Ishikawa (cell line): ENCODE results near the gene NBAS.

Source experiments
- CEBPB ChIP-seq: IDR thresholded peaks from 2 replicates; pipeline ENCODE4 v1.6.1; 2012
- CREB1 ChIP-seq: IDR thresholded peaks from 2 replicates; pipeline ENCODE4 v1.6.1; 2012; ENCODE audit warnings: low read depth
- EGR1 ChIP-seq: IDR thresholded peaks from 2 replicates; pipeline ENCODE4 v1.6.1; 2012
- EP300 ChIP-seq: IDR thresholded peaks from 2 replicates; pipeline ENCODE4 v1.6.1; 2012; ENCODE audit warnings: borderline replicate concordance
- FOXM1 ChIP-seq: IDR thresholded peaks from 2 replicates; pipeline ENCODE4 v1.6.1; 2012; ENCODE audit warnings: low read depth, borderline replicate concordance
- MAX ChIP-seq: IDR thresholded peaks from 2 replicates; pipeline ENCODE4 v1.6.1; 2012
- NFIC ChIP-seq: IDR thresholded peaks from 2 replicates; pipeline ENCODE4 v1.6.1; 2012
- RAD21 ChIP-seq: IDR thresholded peaks from 2 replicates; pipeline ENCODE4 v1.6.1; 2012; ENCODE audit warnings: low read depth
- REST ChIP-seq: IDR thresholded peaks from 2 replicates; pipeline ENCODE4 v1.6.1; 2012; ENCODE audit warnings: low read depth, mild to moderate bottlenecking
- TAF1 ChIP-seq: IDR thresholded peaks from 2 replicates; pipeline ENCODE4 v1.6.1; 2012; ENCODE audit warnings: low read depth, mild to moderate bottlenecking
- TCF12 ChIP-seq: IDR thresholded peaks from 2 replicates; pipeline ENCODE4 v1.6.1; 2012; ENCODE audit warnings: low read depth
- TEAD4 ChIP-seq: IDR thresholded peaks from 2 replicates; pipeline ENCODE4 v1.6.1; 2012
- USF1 ChIP-seq: IDR thresholded peaks from 2 replicates; pipeline ENCODE4 v1.6.1; 2012
- YY1 ChIP-seq: IDR thresholded peaks from 2 replicates; pipeline ENCODE4 v1.6.1; 2012; ENCODE audit warnings: low read depth
- ZBTB7A ChIP-seq: IDR thresholded peaks from 2 replicates; pipeline ENCODE4 v1.6.1; 2012; ENCODE audit warnings: low read depth

NBAS gene

GRCh38 chr2:15152382-15152781 is 408.8 kb downstream of the NBAS start:
- TF ChIP-seq RAD21 (no peak), TEAD4 (no peak), EP300 (no peak), FOXM1 (no peak), REST (no peak), USF1 (no peak), ZBTB7A (no peak), CREB1 (no peak), TAF1 (no peak), EGR1 (no peak), NFIC (no peak), CEBPB (no peak)

- no peak for TF ChIP-seq TCF12
- no peak for TF ChIP-seq YY1
- TF ChIP-seq NFIC: no peak
- TF ChIP-seq TEAD4: no peak
- TF ChIP-seq CREB1: no peak
- TF ChIP-seq EP300: no peak
- TF ChIP-seq CEBPB: no peak
- no peak for TF ChIP-seq TAF1
- no peak for TF ChIP-seq USF1
- no peak for TF ChIP-seq ZBTB7A
- TF ChIP-seq EGR1: no peak
- TF ChIP-seq FOXM1: no peak
- TF ChIP-seq REST: no peak
- no peak for TF ChIP-seq MAX
- no peak for TF ChIP-seq RAD21
Observed at GRCh38 chr2:15149063-15149462, 412.1 kb downstream of the NBAS start.

- no peak for TF ChIP-seq REST
- TF ChIP-seq FOXM1: no peak
- TF ChIP-seq YY1: no peak
- no peak for TF ChIP-seq ZBTB7A
- TF ChIP-seq TCF12: no peak
- no peak for TF ChIP-seq USF1
- TF ChIP-seq EGR1: no peak
- no peak for TF ChIP-seq TAF1
- no peak for TF ChIP-seq MAX
- no peak for TF ChIP-seq TEAD4
- TF ChIP-seq RAD21: no peak
- no peak for TF ChIP-seq EP300
- TF ChIP-seq NFIC: no peak
- no peak for TF ChIP-seq CREB1
- TF ChIP-seq CEBPB: no peak
Observed at GRCh38 chr2:15147591-15147990, 413.5 kb downstream of the NBAS start.

GRCh38 chr2:15146960-15147359 is 414.2 kb downstream of the NBAS start:
- TF ChIP-seq USF1 (no peak), MAX (no peak), FOXM1 (no peak)
